Tibial nerve (tissue), 4 donors: Measurements from ENCODE around the gene SLC4A11.

Experiments used
- EP300 ChIP-seq, 2 donors: sonication (generic); formaldehyde crosslinking; IDR thresholded peaks; one replicate each; pipeline ENCODE4 v1.6.1; 2017; ENCODE audit warnings: antibody characterized with exemption in 2 of 2, mild to moderate bottlenecking in 1 of 2
- TF ChIP-seq, protein P1 (sequence below), 5 experiments: fragments of 200-600 bp in 3 of 5; fragments of 450-650 bp in 2 of 5; sonication (generic) in 3 of 5; IDR thresholded peaks; one replicate each; pipeline ENCODE4 v1.5.1; 2016 to 2019; ENCODE audit warnings: antibody characterized with exemption in 5 of 5, mild to moderate bottlenecking in 3 of 5, moderate library complexity in 2 of 5

GRCh38 chr20:3275064-3275935, 36.3 kb upstream of the SLC4A11 start:
- TF ChIP-seq, protein P1, sequence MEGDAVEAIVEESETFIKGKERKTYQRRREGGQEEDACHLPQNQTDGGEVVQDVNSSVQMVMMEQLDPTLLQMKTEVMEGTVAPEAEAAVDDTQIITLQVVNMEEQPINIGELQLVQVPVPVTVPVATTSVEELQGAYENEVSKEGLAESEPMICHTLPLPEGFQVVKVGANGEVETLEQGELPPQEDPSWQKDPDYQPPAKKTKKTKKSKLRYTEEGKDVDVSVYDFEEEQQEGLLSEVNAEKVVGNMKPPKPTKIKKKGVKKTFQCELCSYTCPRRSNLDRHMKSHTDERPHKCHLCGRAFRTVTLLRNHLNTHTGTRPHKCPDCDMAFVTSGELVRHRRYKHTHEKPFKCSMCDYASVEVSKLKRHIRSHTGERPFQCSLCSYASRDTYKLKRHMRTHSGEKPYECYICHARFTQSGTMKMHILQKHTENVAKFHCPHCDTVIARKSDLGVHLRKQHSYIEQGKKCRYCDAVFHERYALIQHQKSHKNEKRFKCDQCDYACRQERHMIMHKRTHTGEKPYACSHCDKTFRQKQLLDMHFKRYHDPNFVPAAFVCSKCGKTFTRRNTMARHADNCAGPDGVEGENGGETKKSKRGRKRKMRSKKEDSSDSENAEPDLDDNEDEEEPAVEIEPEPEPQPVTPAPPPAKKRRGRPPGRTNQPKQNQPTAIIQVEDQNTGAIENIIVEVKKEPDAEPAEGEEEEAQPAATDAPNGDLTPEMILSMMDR (IDR thresholded peaks at IDR 0.05): no peak
- TF ChIP-seq EP300 (IDR thresholded peaks at IDR 0.05): no peak
